ENCODE data around the gene HOXC11.
A peak's percentile ranks its signal among the peaks of the same experiment; 100 is the strongest.

The HOXC11 gene

GRCh38 chr12:53972722-53973235 is at the start of gene HOXC11:
TSS of gene HOXC11 (plus strand) at chr12:53973126. CDS start at chr12:53973242, 116 bp downstream.
- no peak for DNase-seq

DNA sequence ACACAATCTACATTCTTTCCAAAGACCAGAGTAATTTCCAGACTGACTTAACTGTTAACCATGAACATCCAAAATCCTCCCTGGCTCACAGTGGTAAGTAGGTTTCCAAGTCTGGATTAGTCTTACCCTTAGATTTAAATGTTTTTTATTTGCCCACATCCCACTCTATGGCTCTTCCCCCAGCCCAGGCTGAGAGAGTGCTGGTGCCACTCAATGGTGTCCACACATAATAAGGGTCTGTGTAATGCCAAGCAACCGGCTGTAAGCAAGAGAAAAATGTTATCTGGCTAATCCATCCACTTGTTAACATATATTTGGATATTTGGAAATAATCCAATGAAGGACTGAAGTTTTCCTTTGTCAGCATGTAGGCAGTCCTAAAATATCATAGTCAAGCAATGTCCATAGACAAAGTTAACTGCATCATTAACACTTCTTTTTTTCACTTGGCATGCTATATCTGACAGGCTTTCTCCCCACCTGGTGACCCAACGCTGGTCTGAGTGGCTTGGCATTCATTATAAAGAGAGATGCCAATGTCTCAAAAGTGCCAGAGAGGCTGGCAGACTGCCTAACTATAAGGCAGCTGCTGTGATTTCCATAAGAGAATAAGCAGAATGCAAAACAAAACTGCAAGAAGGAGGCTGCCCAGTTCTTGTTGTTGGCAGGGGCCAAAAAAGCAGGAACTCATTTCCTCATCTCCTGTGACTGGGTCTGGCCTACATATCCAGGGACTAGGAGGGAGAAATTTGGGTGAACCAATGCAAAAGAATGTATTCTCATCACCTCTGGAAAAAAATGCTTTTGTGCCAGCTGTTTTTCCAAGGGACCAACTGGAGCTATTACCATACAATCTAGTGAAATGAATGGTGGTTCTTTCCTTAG is 48.2 kb upstream of the HOXC11 start:
- no peak for DNase-seq

GRCh38 chr12:53927220-53928029 is 45.5 kb upstream of the HOXC11 start:
- no peak for DNase-seq

- DNase-seq, result no peak
These were observed 44.7 kb upstream of the HOXC11 start for GRCh38 chr12:53928054-53928835.

DNA sequence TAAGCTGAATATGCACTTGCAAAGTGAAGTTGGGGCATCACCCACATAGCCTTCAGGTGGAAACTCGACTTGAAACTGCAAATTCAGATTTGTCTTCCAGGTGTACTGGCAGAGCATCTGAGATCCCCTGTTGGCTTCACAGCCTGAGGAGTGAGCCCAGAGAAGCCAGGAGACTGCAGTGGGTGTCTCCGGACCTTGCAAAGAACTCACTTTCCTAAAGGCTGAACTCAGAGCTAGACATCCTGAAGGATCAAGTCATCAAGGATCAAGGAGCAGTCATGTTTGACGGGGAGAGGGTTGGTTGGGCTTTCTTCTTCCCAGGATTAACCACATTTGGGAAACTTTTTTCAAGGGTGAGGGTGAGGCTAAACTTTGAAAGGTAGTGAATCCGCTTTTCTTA is 43.4 kb upstream of the HOXC11 start:
- DNase-seq, result no peak

DNA sequence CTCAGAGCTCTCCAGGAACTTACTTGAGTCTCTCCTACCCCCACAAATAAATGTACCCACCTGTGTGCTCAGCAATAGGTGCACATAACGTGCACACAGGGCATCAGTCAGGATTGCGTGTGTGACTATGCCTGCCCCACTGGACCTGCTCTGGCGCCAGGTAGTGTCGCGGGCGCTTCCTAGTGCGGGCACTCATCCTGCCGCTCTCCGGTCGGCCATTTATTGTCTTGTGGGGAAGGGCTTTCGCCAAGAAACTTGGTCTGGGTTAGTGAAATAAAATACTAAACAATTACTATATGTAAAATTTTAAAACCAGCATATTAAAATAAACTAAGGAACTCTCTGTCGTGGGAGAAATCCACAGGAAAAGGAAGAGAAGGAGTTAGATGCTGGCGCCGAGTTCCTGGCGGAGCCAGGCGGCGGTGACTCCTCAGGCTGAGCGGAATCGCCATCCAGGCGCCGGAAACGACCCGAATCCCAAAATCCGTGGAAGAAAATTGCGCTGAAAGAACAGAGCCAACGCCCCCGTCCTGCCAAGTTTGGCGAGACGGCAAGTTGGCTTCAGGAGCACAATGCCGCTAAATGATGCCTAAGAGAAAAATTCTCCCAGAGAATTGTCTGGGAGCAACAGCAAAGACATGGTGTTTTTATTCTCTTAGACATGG is 42.2 kb upstream of the HOXC11 start:
- DNase-seq, result no peak

DNA sequence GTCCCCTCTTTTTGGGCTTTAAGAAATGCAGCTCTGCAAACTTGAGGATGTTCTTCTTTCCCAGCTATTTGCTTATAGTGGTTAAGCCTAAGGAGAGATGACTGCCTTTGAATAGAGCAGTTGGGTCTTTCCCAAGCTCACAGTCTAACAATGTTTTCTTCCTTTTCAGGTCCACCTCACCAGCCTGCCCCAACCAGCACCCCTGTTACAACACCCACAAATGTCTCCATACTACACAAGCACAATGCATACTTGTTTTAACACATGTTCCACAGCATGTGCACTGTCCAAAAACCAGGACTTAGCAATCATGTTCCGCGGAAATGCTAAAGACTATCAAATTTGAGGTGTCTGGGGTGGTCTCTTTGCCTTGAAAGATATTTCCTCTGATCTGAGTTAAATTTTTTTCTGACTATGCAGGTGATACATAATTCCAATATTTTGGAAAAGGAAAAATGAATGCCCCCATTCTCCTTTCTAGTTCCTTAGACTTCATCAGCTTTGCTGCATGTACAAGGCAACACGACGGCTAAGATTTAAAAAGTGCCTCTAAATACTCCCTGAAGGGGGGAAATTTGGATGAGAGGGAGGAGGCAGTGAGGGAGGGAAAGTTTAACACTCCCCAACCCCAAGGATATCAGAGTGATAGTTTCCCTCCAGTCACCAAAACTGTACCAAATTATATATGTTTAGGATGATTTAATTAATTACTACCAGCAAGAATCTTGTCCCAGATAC is 40.9 kb upstream of the HOXC11 start:
- DNase-seq, result no peak

- no peak for DNase-seq
These were observed 40.0 kb upstream of the HOXC11 start for GRCh38 chr12:53932915-53933314.

GRCh38 chr12:53935383-53936341 is 37.3 kb upstream of the HOXC11 start:
- no peak for DNase-seq

GRCh38 chr12:53937099-53937498 is 35.8 kb upstream of the HOXC11 start:
- no peak for DNase-seq

DNA sequence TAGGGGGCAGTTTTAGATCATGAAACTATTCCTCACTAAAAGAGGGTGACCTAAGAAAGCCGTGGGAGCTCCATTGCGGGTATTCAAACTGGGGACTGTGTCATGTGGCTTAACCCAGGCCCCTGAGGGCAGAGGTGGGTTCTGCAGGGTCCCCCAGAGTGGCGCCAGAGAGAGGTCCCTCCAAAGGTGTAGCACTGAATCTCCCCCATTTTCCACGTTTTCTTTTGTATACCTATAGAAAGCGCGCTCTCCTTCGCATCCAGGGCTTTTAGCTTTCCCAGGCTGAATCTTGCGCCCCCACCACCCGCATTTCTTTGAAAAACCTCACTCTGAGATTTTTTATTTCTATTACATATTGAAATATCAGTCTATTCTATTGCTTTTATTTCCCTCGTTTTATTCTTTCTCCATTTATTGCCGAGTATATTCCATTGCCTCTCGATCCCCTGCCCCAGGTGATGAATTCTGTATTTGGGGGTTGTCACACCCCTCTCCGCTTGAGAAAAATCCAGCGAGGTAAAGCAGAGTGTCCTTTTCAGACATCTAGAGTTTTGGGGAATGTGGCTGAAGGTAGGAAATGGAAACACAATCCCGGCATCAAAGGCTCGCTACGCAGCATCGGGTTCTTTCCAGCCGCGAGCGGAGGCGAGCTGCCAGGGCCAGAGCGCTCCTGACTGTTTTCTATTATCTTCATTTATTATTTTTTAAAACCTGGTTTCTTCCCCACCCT is 35.2 kb upstream of the HOXC11 start:
- DNase-seq, result no peak

GRCh38 chr12:53938326-53939140 is 34.4 kb upstream of the HOXC11 start, which contains the start of gene HOXC13:
TSS of gene HOXC13 (plus strand) at chr12:53938831. CDS start at chr12:53938907, 76 bp downstream.
- peak; percentile 10 for DNase-seq

DNA sequence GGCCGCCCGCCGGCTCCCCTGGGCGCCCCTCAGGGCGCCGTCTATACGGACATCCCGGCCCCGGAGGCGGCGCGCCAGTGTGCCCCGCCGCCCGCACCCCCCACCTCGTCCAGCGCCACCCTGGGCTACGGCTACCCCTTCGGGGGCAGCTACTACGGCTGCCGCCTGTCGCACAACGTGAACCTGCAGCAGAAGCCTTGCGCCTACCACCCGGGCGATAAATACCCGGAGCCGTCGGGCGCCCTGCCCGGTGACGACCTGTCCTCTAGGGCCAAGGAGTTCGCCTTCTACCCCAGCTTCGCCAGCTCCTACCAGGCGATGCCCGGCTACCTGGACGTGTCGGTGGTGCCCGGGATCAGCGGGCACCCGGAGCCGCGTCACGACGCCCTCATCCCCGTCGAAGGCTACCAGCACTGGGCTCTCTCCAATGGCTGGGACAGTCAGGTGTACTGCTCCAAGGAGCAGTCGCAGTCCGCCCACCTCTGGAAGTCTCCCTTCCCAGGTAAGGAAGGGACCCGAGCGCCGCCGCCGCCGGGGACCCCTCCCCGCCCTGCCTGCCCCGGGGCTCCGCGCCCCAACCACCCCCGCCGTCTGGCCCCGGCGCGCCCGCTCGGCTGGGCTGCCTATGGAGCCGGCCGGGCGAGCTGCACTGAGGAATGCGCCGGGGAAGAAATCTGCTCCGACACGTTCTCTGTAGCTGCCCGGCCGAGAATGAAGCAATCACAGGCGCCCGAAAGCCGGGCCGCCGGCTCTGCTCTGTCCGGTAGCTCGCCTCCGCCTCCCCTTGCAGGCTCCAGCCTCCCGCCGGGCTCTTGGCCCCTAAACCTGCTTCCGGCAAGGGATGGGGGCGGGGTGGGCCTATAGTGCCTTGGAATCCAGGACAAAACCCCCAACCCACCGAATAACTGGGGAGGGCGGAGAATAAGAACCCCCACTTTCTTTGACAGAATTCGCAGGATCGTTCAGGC is 33.5 kb upstream of the HOXC11 start:
- DNase-seq, result no peak

DNA sequence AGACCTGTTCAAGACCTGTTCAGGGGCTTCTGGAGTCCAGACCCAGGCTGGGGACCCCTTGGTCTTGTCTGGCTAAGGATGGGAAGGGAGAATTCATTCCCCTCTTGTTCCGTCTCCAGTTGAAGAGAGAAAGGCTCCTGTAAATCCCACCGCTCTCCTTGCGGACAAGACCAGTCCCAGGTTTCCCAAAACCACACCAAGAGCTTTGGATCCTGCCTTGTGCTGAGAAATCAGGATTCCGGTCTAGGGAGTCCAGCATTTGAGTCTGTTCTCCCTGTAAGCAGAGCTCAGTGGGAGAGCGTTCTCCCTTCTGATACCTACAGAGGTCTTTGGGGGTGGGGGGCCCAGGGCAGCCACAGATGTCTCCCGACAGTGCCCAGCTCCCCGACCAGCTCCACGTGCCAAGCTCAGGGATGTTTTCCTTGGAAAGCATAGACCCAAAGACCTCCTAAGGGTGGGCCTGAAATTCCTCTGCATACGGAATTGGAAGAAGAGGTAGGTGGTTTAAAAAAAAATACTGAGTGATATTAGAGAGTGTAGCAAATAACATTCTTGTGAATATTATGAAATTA is 32.4 kb upstream of the HOXC11 start:
- DNase-seq, result no peak

GRCh38 chr12:53941187-53941586 is 31.7 kb upstream of the HOXC11 start:
- DNase-seq, result no peak

- DNase-seq, result no peak
These were observed 31.2 kb upstream of the HOXC11 start for GRCh38 chr12:53941750-53942149.

DNA sequence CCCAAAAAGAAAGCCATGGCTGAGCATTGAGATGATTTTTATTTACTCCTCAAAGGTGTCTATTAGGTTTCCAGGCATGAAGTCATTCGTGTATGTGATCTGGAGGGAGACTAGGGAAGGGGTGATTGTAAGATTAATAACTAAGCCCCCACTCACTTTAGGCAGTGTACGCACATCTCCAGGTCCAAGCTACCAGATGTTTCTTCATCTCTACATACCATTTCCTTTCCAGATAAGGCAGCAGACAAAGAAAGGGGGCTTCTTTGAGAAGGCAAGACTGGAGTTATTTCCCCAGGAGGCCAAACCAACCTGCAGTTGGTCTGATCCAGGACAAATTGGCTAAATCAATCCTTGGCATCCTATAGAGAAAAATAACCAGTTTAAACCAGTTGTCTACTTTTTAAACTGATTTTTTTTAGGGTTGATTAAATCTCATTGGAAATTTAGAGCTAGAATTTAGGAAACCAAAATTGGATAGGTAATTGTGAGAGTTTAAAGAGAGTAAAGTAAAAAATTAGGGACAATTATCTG is 30.4 kb upstream of the HOXC11 start:
- DNase-seq, result no peak

Data from activated naive CD4-positive, alpha-beta T cell treated with Interleukin-2 at 50 U/mL for 16 hours (primary cell).